Activated CD4-positive, alpha-beta T cell treated with anti-CD3 and anti-CD28 coated beads, Interleukin-2, amount 50 U/mL, for 16 hours (primary cell): ENCODE results near the gene MET.
"Not testable (repeated sequence)": the region's sequence is repeated elsewhere in the genome, so short reads cannot be mapped to it uniquely, and the experiment has no call there.

Experiments used
- DNase-seq: peaks from one replicate; pipeline ENCODE4 v3.0.0-alpha.2; 2020

The MET gene

DNA sequence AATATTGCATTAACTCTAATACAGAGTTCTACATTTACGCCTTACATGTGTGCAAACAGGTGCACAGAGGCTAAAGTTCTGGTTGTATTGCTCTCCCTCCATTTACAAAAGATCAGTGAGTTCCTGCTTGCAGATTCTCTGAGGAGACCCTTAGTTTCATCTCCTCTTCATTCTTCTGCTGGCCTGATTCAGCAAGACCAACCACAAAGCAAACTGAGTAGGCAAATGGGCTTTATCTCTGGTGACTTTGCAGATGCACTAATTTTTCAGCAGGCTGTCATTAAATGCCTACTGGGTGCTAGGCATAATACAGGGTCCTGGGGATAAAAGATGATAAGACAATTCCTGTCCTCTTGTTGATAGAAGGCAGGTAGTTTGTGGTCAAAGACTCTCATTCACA lies 56.4 kb downstream of the MET start:
- no peak for DNase-seq

- DNase-seq: no peak
Observed at GRCh38 chr7:116730097-116731022, 58.4 kb downstream of the MET start.

DNA sequence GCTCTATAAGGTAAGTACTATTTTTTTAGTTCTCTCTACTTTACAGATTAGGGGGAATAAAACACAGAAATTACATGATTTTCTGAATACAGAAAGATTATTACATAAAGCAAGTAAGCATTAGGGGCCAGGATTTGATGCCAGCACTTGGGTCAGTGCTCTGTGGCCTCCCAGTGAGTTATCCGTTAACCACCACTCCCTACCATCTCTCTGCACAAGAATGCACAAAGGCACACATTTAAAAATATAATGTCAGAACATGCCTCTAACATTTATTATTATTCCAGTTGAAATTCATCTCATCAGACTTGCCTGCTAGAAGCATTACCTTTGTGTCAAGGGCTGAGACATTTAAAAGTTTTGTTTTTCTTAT lies 59.0 kb downstream of the MET start:
- no peak for DNase-seq

DNA sequence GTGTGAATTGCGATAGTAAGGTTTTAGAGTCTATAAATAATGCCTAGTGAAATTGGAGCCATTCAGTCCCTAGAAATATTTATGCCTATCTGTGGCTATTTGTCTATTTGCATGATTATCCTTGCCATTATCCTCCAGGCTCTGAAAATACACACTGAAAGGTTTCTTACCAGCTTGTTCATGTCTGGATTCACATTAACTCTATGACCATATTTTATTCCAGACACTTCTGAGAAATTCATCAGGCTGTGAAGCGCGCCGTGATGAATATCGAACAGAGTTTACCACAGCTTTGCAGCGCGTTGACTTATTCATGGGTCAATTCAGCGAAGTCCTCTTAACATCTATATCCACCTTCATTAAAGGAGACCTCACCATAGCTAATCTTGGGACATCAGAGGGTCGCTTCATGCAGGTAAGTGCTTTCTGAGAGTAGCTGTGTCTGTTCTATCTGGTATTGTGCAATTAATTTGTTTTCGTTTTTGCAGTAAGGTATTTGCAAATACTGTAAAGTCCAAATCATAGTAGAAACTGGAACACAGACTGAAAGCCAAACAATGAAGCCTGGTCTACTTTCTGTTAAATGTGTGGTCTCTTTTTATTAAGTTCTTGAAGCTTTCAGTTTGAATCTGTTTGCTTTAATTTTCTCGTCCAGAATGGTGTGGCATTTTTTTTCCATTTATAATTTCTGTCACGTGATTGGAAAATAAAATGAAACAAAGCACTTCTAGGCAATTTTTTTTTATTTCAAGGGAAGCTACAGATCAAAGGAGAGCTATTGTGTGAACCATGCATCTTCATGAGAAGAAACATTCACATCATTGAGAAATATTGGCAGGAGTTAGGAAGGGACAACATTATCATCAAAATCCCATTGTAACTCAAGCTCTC lies 59.7 kb downstream of the MET start:
- no peak for DNase-seq

GRCh38 chr7:116732788-116733694 lies 61.0 kb downstream of the MET start:
- DNase-seq: no peak

- DNase-seq: no peak
Observed at GRCh38 chr7:116733924-116734580, 62.1 kb downstream of the MET start.

- no peak for DNase-seq
Observed at GRCh38 chr7:116734710-116735109, 62.7 kb downstream of the MET start.

DNA sequence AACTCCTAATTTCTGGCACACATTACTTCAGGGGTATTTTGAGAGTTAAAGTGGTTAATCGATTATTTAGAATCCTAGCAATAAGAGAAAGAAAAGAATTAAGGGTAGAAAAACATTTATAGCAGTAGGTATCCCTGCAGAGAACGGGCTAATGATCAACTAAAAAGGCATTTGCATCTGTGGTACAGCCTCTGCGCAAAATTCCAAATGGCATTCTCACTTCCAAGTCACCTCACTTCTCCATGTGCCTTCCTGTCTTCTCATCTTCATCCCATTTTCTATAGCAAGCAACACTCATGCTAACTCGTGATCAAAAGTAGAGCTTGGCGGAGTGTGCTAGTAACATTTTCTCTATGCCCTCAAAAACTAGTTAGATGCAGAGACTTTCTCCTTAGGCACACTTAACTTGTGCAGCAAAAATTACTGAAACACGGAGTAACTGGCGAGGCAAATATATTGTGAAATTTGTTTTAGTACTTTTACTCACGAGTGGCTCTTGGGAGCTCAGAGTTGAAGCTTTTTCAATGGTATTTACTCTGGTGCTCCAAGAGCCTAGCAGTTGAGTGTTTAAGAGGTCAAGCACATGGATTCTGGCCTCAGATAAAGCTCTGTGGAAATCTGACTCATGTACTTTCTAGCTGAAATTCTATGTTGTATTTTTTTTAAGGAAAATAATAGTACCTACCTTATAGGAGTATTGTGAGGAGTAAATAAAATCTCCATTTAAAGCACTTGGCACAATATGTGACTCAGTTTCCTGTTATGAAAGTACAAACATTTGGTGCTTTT lies 65.1 kb downstream of the MET start:
- no peak for DNase-seq

- no peak for DNase-seq
Observed at GRCh38 chr7:116738378-116738777, 66.4 kb downstream of the MET start.

DNA sequence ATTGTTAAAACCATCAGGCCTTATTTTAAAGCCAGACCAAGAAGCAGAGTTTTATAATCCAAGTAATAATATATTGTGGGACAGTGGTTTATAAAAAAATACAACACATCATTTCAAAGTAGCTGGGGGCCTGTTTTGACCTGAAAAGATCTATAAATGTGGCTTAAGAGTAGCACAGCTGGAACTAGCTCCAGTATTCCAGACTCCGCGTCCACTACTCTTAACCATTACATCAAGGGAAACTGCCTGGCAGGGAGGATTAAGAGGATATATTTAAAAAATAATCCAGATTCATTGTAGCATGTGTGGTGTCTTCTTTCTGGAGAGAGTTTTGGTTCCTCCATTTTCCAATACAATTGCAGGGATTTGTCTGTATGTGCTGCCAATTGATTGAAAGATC lies 67.3 kb downstream of the MET start:
- DNase-seq: no peak

- DNase-seq: no peak
Observed at GRCh38 chr7:116740231-116740630, 68.2 kb downstream of the MET start.

GRCh38 chr7:116740755-116741462 lies 68.9 kb downstream of the MET start:
- no peak for DNase-seq

GRCh38 chr7:116741625-116742316 lies 69.8 kb downstream of the MET start:
- DNase-seq: no peak

DNA sequence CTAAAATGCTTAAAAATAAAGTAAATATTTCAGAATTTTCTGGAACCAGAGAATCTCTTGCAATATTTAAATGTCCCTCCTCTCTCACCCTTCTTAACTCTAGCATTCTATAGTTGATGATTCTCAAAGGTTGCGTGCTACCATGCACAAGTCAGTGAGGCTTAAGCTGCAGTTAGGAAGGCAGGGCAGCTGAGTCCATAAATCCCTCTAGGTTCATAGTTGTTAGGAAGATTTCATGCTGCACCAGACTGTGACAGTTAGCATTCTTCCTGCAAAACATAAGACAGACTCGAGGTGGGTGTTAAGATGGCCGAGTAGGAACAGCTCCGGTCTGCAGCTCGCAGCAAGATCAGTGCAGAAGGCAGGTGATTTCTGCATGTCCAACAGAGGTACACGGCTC lies 70.6 kb downstream of the MET start:
- no peak for DNase-seq

DNA sequence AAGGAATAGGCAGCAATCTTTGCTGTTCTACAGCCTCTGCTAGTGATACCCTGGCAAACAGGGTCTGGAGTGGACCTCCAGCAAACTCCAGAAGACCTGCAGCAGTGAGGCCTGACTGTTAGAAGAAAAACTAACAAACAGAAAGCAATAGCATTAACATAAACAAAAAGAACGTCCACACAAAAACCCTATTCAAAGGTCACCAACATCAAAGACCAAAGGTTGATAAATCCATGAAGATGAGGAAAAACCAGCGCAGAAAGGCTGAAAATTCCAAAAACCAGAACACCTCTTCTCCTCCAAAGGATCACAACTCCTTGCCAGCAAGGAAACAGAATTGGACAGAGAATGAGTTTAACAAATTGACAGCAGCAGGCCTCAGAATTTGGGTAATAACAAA lies 71.8 kb downstream of the MET start:
- not testable (repeated sequence) for DNase-seq

DNA sequence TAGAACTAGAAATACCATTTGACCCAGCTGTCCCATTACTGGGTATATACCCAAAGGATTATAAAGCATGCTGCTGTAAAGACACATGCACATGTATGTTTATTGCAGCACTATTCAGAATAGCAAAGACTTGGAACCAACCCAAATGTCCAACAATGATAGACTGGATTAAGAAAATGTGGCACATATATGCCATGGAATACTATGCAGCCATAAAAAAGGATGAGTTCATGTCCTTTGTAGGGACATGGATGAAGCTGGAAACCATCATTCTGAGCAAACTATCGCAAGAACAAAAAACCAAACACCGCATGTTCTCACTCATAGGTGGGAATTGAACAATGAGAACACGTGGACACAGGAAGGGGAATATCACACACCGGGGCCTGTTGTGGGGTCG lies 74.4 kb downstream of the MET start:
- DNase-seq: not testable (repeated sequence)

- DNase-seq: not testable (repeated sequence)
Observed at GRCh38 chr7:116751070-116751469, 79.1 kb downstream of the MET start.

DNA sequence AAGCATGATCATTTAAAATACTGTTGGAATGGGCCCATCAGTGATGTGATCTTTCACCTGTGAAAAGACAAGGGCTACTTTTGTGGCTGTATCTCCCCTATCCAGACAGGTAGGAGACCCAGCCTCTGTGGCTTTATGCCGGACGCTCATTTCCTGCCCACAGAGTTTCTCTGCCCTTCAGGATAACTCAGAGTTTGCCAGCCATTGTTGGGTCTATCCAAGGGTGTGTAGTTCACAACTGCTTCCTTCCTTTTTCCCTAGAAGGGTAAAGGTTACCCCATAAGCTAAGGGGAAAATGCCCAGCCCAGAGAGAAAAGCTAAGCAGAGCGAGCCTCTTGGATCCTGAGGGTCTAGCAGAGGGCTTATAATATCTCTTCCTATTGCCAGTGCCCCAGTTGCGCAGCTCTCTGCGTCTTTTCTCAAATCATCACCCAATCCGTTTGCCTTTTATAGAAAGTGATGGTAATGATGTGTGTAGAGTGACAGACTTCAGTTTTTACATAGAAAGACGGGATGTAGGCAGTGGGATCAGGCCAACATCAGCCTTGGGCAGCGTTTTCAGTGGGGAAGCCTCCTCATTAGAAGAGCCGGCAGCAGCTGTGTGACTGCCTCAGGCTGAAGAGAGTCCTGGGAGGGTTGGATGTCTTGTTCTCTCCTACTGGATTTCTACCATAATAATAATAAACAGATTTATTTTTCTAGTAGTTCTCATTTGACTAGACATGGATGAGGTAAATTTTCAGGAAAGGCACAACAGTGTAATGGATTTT lies 80.5 kb downstream of the MET start:
- DNase-seq: no peak

- no peak for DNase-seq
Observed at GRCh38 chr7:116753130-116753529, 81.1 kb downstream of the MET start.
